Large intestine (tissue), 3 donors: ENCODE results near the gene DIS3L2. TPM values are rescaled to one million over a fixed set of nuclear protein-coding genes. Genes with fewer than 3 reads are reported as not detected.

Experiments
- DNase-seq, 2 donors: peaks; one replicate each; pipeline versions ENCODE4 v3.0.0 to v3.0.0-alpha.2; 2013
- H3K27ac ChIP-seq: one replicate; pipeline ENCODE4 v1.5.1; 2013; ENCODE audit warnings: low read length
- H3K27me3 ChIP-seq: 2 replicates; pipeline ENCODE4 v1.6.1; 2013; ENCODE audit warnings: low read length; ENCODE audit not compliant: control insufficient read depth, insufficient read depth
- H3K36me3 ChIP-seq: 2 replicates; pipeline ENCODE4 v1.6.1; 2013; ENCODE audit warnings: low read length; ENCODE audit not compliant: control insufficient read depth, insufficient read depth
- H3K4me1 ChIP-seq: one replicate; pipeline ENCODE4 v1.6.1; 2013; ENCODE audit warnings: low read length; ENCODE audit not compliant: control insufficient read depth, insufficient read depth
- H3K4me3 ChIP-seq: one replicate; pipeline ENCODE4 v1.5.1; 2013; ENCODE audit warnings: low read length
- H3K9me3 ChIP-seq: one replicate; pipeline ENCODE4 v1.6.1; 2013; ENCODE audit warnings: mild to moderate bottlenecking, low read depth, low read length, moderate library complexity; ENCODE audit not compliant: control insufficient read depth
- WGBS: methylation state at CpG from one replicate; pipeline ENCODE4 v1.1.5; 2013; ENCODE audit warnings: low lambda C conversion rate; ENCODE audit not compliant: insufficient coverage; 5-methylcytosine and 5-hydroxymethylcytosine counted together
- polyA plus RNA-seq: library from polyadenylated mRNA; unstranded; fragments of 120-200 nt; gene quantifications from one replicate; pipeline ENCODE4 v1.2.1, GENCODE V29; 2013

The DIS3L2 gene
- polyA plus RNA-seq, 1 donor: 23.6 TPM

- Histone ChIP-seq H3K4me1 (no peaks in the 10 kb centered on the region), H3K27me3 (no peaks in the 10 kb centered on the region)
- WGBS: 50% methylated on average over 1 of the region's 4 CpGs
Observed at GRCh38 chr2:232288489-232289030, 327.0 kb downstream of the DIS3L2 start.

GRCh38 chr2:232290668-232291067 is 329.2 kb downstream of the DIS3L2 start:
- DNase-seq: no peak
- Histone ChIP-seq H3K9me3 (no peaks in the 10 kb centered on the region), H3K4me1 (no peaks in the 10 kb centered on the region), H3K27me3 (no peaks in the 10 kb centered on the region), H3K27ac (no peak overlapping the region), H3K4me3 (no peak overlapping the region), H3K36me3 (peaks cover 11% of the 10 kb centered on the region)
- no CpG with 5 or more reads among the region's 8 CpGs for whole genome bisulfite sequencing

More at GRCh38 chr2:232288489-232289030, 327.0 kb downstream of the DIS3L2 start:
- Histone ChIP-seq H3K27ac (no peak overlapping the region), H3K9me3 (no peaks in the 10 kb centered on the region), H3K36me3 (peaks cover 11% of the 10 kb centered on the region), H3K4me3 (no peak overlapping the region)
- DNase-seq: no peak

DNA sequence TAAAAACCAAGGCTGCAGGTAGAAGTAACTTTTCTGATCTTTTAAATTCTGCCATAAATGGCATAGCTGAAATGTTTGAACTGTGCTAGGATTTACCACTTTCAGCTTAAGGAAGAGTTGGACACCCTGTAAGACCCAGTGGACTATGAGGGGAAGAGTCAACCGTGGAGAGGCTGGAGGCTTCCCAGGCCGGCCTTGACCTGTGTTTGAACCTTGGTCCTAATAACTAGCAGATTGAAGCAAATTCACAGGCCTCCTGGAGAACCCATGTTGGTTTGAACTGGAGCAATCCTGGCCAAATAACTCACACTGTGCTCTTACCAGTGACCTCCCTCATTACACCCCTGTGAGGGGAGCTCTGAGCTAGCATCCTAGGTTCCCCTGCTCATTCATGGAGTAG is 329.8 kb downstream of the DIS3L2 start:
- Histone ChIP-seq H3K4me3 (no peak overlapping the region), H3K27ac (no peak overlapping the region), H3K9me3 (no peaks in the 10 kb centered on the region), H3K36me3 (peaks cover 11% of the 10 kb centered on the region), H3K4me1 (no peaks in the 10 kb centered on the region), H3K27me3 (no peaks in the 10 kb centered on the region)
- no peak for DNase-seq
- WGBS: no CpG with 5 or more reads among the region's 2 CpGs

DNA sequence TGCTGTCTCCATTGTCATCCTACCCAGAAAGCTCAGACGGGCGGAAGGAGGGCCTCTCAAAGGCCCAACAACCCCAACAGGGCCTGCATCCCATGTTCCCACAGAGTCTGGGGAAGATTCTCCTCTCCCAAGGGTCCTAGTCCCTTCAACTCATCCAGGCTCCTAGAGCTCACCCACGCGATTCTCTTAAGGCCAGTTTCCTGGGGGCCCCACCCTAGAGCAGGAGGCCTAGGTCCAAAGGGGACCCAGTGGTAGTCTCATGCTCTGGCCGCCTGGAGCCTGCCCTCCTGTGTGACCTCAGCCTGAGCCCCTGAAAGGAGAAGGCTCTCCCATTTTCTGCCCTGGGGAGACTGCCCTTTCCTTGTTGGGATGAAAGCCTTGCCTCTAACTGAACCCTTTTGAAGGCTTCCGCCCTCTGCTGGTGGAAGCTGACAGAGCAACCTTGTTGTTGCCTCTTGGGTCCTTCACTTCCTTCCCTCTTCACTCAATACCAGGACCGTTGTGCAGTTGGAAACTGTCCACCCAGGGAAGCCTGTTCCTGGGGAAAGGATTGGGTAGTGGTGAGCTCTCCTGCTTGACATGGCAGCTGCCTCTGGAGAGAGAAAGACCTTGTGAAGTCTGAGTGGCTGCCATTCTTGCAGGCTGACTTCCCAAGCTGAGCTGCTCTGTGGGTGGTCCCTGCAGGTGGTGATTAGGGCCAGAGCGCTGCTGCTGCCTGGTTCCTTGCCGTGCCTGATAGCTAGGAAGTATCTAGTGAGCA is 331.1 kb downstream of the DIS3L2 start:
- Histone ChIP-seq H3K27me3 (no peaks in the 10 kb centered on the region), H3K9me3 (no peaks in the 10 kb centered on the region), H3K4me3 (no peak overlapping the region), H3K36me3 (peaks cover 15% of the 10 kb centered on the region), H3K4me1 (no peaks in the 10 kb centered on the region), H3K27ac (no peak overlapping the region)
- no CpG with 5 or more reads among the region's 9 CpGs for WGBS
- DNase-seq: no peak

DNA sequence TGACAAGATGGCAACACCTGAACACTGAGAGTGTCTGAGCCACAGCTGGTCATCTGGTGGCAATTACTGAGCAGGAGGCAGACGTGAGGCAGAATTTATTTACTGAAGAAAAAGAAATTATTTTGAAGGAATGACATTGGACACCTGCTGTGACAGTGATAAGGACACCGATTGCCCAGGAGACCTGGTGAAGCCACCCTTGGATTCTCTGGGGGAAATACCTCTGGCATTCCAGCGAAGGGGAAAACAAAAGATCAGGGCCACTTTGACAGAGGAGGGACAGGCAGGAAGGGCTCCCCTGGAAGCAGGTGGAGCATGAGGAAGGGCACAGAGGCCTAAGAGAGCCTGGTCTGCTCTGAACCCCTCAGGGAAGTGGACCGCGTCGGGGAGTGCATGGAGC is 331.7 kb downstream of the DIS3L2 start:
- WGBS: no CpG with 5 or more reads among the region's 6 CpGs
- Histone ChIP-seq H3K4me3 (no peak overlapping the region), H3K27me3 (no peaks in the 10 kb centered on the region)

GRCh38 chr2:232295971-232296370 is 334.5 kb downstream of the DIS3L2 start:
- no CpG with 5 or more reads among the region's 1 CpG for WGBS
- Histone ChIP-seq H3K27me3 (no peaks in the 10 kb centered on the region), H3K36me3 (peaks cover 19% of the 10 kb centered on the region), H3K4me1 (peaks cover 5% of the 10 kb centered on the region), H3K4me3 (no peak overlapping the region), H3K9me3 (no peaks in the 10 kb centered on the region), H3K27ac (no peak overlapping the region)
- DNase-seq: no peak

More for the DNA sequence above, 331.7 kb downstream of the DIS3L2 start:
- no peak for DNase-seq
- Histone ChIP-seq H3K27ac (no peak overlapping the region), H3K36me3 (peaks cover 15% of the 10 kb centered on the region), H3K4me1 (no peaks in the 10 kb centered on the region), H3K9me3 (no peaks in the 10 kb centered on the region)

DNA sequence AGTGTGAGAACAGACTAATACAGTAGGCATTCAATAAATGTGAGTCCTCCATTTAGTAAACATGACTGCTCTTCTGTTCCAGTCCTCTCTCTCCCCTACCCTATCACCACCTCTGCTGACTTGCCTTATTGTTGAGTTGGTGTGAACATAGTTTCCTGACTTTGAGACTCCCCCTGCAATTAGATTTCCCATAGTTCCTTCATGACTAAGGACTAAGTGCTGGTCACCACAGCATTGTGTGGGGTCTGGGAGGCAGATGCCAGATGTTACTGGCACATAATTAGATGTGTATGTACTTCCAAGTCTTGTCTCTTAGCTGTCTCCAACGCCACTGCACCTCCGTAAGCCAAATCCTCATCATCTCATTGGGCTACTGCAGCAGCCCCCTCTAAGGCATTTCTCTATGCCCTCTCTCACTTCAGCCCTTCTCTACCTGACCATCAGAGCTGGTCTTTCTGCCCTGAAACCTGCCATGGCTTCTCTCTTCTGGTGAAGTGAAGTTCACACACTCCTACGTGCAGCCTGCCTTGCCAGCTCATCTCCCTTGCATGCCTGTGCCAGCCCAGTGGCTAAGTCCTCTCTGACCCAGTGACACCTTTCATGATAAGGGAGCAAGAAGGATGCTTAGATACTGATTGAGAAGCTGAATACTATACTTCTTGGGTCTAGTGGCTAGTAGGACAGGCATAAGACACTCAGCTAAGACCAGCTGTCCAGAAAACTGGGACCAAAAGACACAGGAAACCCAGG is 335.4 kb downstream of the DIS3L2 start:
- Histone ChIP-seq H3K27me3 (no peaks in the 10 kb centered on the region), H3K9me3 (no peaks in the 10 kb centered on the region), H3K4me1 (peaks cover 9% of the 10 kb centered on the region), H3K4me3 (no peak overlapping the region), H3K27ac (no peak overlapping the region), H3K36me3 (peaks cover 16% of the 10 kb centered on the region)
- no CpG with 5 or more reads among the region's 3 CpGs for WGBS
- DNase-seq: no peak

GRCh38 chr2:232299084-232299483 is 337.6 kb downstream of the DIS3L2 start:
- DNase-seq: no peak
- no CpG with 5 or more reads among the region's 5 CpGs for WGBS
- Histone ChIP-seq H3K27me3 (no peaks in the 10 kb centered on the region), H3K4me1 (peaks cover 9% of the 10 kb centered on the region), H3K9me3 (no peaks in the 10 kb centered on the region), H3K27ac (no peak overlapping the region), H3K4me3 (no peak overlapping the region), H3K36me3 (peaks cover 18% of the 10 kb centered on the region)

- DNase-seq: no peak
- Histone ChIP-seq H3K27me3 (no peaks in the 10 kb centered on the region), H3K9me3 (no peaks in the 10 kb centered on the region), H3K4me1 (peaks cover 9% of the 10 kb centered on the region), H3K27ac (no peak overlapping the region), H3K36me3 (peaks cover 19% of the 10 kb centered on the region), H3K4me3 (no peak overlapping the region)
- WGBS: 67% methylated on average over 1 of the region's 6 CpGs
Observed at GRCh38 chr2:232299927-232300674, 338.6 kb downstream of the DIS3L2 start.

DNA sequence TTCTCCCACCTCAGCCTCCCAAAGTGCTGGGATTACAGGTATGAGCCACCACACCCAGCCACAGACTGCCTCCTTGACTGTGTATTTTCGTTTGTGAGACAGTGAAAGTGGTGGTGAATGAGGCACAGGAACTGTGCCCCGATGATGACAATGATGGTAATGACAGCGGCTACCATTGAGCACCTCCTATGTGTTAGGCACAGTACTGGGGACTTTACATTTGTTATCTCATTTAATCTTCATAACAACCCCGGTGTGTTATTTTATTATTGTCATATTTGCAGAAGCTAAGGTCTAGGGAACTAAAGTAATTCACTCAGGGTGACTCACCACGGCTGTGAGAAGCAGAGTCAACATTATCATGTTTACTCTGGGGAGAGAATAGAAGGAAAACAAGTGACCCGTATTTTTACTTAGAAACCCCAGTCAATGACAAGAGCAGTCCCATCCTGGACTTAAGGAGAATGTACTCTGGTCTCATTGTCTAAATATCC is 339.4 kb downstream of the DIS3L2 start:
- Histone ChIP-seq H3K4me3 (no peak overlapping the region), H3K9me3 (no peaks in the 10 kb centered on the region), H3K4me1 (peaks cover 9% of the 10 kb centered on the region), H3K36me3 (peaks cover 19% of the 10 kb centered on the region), H3K27me3 (no peaks in the 10 kb centered on the region), H3K27ac (no peak overlapping the region)
- WGBS: no CpG with 5 or more reads among the region's 6 CpGs
- DNase-seq: peak; percentile 32 to 78
